Measurements from ENCODE around the gene CAMTA1. TPM values are rescaled to one million over a fixed set of nuclear protein-coding genes. Genes with fewer than 3 reads are reported as not detected.

The CAMTA1 gene
- total RNA-seq, 1 experiment from 2014 or later = 82.2 TPM

- ChIA-PET CTCF (no interaction called here), POLR2A (no interaction called here)
- intact Hi-C loops (cut with micrococcal nuclease; ENCODE audit: unreplicated experiment) (no loop called here), in situ Hi-C loops (cut with HindIII; ENCODE audit: low pct_unique_long_range_greater_than_20kb, low sequenced_read_pairs) (no loop called here)
- Histone ChIP-seq H3K4me1 (ENCODE audit: control insufficient read depth, insufficient read depth, low read length) (no peaks in the 10 kb centered on the region), H3K9me3 (ENCODE audit: control insufficient read depth, insufficient read depth, low read depth, low read length) (no peaks in the 10 kb centered on the region), H3K4me3 (ENCODE audit: low read depth in 2 of 2, low read length in 2 of 2) (no peak overlapping the region), H3K27ac (ENCODE audit: low read length) (no peak overlapping the region), H3K36me3 (ENCODE audit: control insufficient read depth, insufficient read depth, low read length) (no peaks in the 10 kb centered on the region), H3K27me3 (ENCODE audit: control insufficient read depth, insufficient read depth, low read length) (no peaks in the 10 kb centered on the region)
- ATAC-seq (no peak), DNase-seq (ENCODE audit: low read depth, low spot score) (no peak)
- TF ChIP-seq SIN3A (IDR thresholded peaks at IDR 0.05; ENCODE audit: borderline replicate concordance, insufficient read depth, low read depth, low read length) (no peak), CTCF (IDR thresholded peaks at IDR 0.05) (no peak), TCF7L2 (IDR thresholded peaks at IDR 0.05; ENCODE audit: low read depth, low read length) (no peak), REST (IDR thresholded peaks at IDR 0.05; ENCODE audit: insufficient read depth in 1 of 2, low read depth in 2 of 2, low read length in 1 of 2) (no peak), POLR2AphosphoS5 (IDR thresholded peaks at IDR 0.05; ENCODE audit: low read depth, low read length) (no peak)
- BruUV-seq (replicated peaks) = no TSS peak
Observed at GRCh38 chr1:7592120-7592798, 807.0 kb downstream of the CAMTA1 start.

GRCh38 chr1:7594002-7594713 lies 808.9 kb downstream of the CAMTA1 start:
- CTCF ChIA-PET = no interaction called here
- Histone ChIP-seq H3K4me3 (ENCODE audit: low read depth in 2 of 2, low read length in 2 of 2) (no peak overlapping the region), H3K36me3 (ENCODE audit: control insufficient read depth, insufficient read depth, low read length) (no peaks in the 10 kb centered on the region), H3K27ac (ENCODE audit: low read length) (no peak overlapping the region), H3K9me3 (ENCODE audit: control insufficient read depth, insufficient read depth, low read depth, low read length) (no peaks in the 10 kb centered on the region), H3K27me3 (ENCODE audit: control insufficient read depth, insufficient read depth, low read length) (no peaks in the 10 kb centered on the region), H3K4me1 (ENCODE audit: control insufficient read depth, insufficient read depth, low read length) (no peaks in the 10 kb centered on the region)
- intact Hi-C loops (cut with micrococcal nuclease; ENCODE audit: unreplicated experiment) (no loop called here), in situ Hi-C loops (cut with HindIII; ENCODE audit: low pct_unique_long_range_greater_than_20kb, low sequenced_read_pairs) (no loop called here)
- no peak for TF ChIP-seq TCF7L2 (IDR thresholded peaks at IDR 0.05; ENCODE audit: low read depth, low read length)
- no peak for TF ChIP-seq REST (IDR thresholded peaks at IDR 0.05; ENCODE audit: insufficient read depth in 1 of 2, low read depth in 2 of 2, low read length in 1 of 2)
- no peak for TF ChIP-seq POLR2AphosphoS5 (IDR thresholded peaks at IDR 0.05; ENCODE audit: low read depth, low read length)
- no peak for TF ChIP-seq SIN3A (IDR thresholded peaks at IDR 0.05; ENCODE audit: borderline replicate concordance, insufficient read depth, low read depth, low read length)
- no peak for TF ChIP-seq CTCF (IDR thresholded peaks at IDR 0.05)
- ATAC-seq (peak; percentile 46), DNase-seq (ENCODE audit: low read depth, low spot score) (no peak)
- no TSS peak for BruUV-seq (replicated peaks)
- POLR2A ChIA-PET = no interaction called here
